ENCODE measurements around the gene PPL.
"Not testable (repeated sequence)": the region's sequence is repeated elsewhere in the genome, so short reads cannot be mapped to it uniquely, and the experiment has no call there.

PPL gene

GRCh38 chr16:4908854-4909401 lies 28.0 kb downstream of the PPL start:
- DNase-seq (ENCODE audit: low read depth in 2 of 2) = no peak

GRCh38 chr16:4904942-4905615 lies 31.9 kb downstream of the PPL start:
- no peak for DNase-seq (ENCODE audit: low read depth in 2 of 2)

GRCh38 chr16:4904108-4904941 lies 32.6 kb downstream of the PPL start:
- no peak for DNase-seq (ENCODE audit: low read depth in 2 of 2)

GRCh38 chr16:4902038-4902437 lies 34.9 kb downstream of the PPL start:
- DNase-seq (ENCODE audit: low read depth in 2 of 2) = no peak

GRCh38 chr16:4900750-4901149 lies 36.2 kb downstream of the PPL start:
- DNase-seq (ENCODE audit: low read depth in 2 of 2) = no peak

GRCh38 chr16:4900036-4900435 lies 36.9 kb downstream of the PPL start:
- DNase-seq (ENCODE audit: low read depth in 2 of 2) = no peak

GRCh38 chr16:4899474-4899846 lies 37.5 kb downstream of the PPL start:
- no peak for DNase-seq (ENCODE audit: low read depth in 2 of 2)

- DNase-seq (ENCODE audit: low read depth in 2 of 2) = no peak
Measured at GRCh38 chr16:4898811-4899473, 38.0 kb downstream of the PPL start.

GRCh38 chr16:4897328-4897727 lies 39.6 kb downstream of the PPL start:
- no peak for DNase-seq (ENCODE audit: low read depth in 2 of 2)

- not testable (repeated sequence) for DNase-seq (ENCODE audit: low read depth in 2 of 2)
Measured at GRCh38 chr16:4896761-4897160, 40.2 kb downstream of the PPL start.

- DNase-seq (ENCODE audit: low read depth in 2 of 2) = no peak
Measured at GRCh38 chr16:4895366-4895765, 41.6 kb downstream of the PPL start.

GRCh38 chr16:4894276-4895150 lies 42.4 kb downstream of the PPL start:
- no peak for DNase-seq (ENCODE audit: low read depth in 2 of 2)

- DNase-seq (ENCODE audit: low read depth in 2 of 2) = no peak
Measured at GRCh38 chr16:4893103-4893862, 43.7 kb downstream of the PPL start.

GRCh38 chr16:4892361-4893102 lies 44.4 kb downstream of the PPL start:
- DNase-seq (ENCODE audit: low read depth in 2 of 2) = no peak

GRCh38 chr16:4891886-4892216 lies 45.1 kb downstream of the PPL start:
- DNase-seq (ENCODE audit: low read depth in 2 of 2) = no peak

GRCh38 chr16:4891097-4891885 lies 45.7 kb downstream of the PPL start:
- DNase-seq (ENCODE audit: low read depth in 2 of 2) = no peak

GRCh38 chr16:4890686-4891085 lies 46.3 kb downstream of the PPL start:
- no peak for DNase-seq (ENCODE audit: low read depth in 2 of 2)

GRCh38 chr16:4890026-4890425 lies 46.9 kb downstream of the PPL start:
- DNase-seq (ENCODE audit: low read depth in 2 of 2) = no peak

- no peak for DNase-seq (ENCODE audit: low read depth in 2 of 2)
Measured at GRCh38 chr16:4888428-4889135, 48.4 kb downstream of the PPL start.
